Tibial nerve (tissue), 4 donors: Measurements from ENCODE around the gene TBC1D5.
"Not testable (repeated sequence)": the region's sequence is repeated elsewhere in the genome, so short reads cannot be mapped to it uniquely, and the experiment has no call there.

Experiments
- EP300 ChIP-seq, 2 donors: sonication (generic); formaldehyde crosslinking; IDR thresholded peaks; one replicate each; pipeline ENCODE4 v1.6.1; 2017; ENCODE audit warnings: antibody characterized with exemption in 2 of 2, mild to moderate bottlenecking in 1 of 2
- POLR2A ChIP-seq, 2 donors: fragments of 450-650 bp; IDR thresholded peaks; one replicate each; pipeline ENCODE4 v1.6.1; 2017; ENCODE audit warnings: antibody characterized with exemption in 2 of 2, mild to moderate bottlenecking in 2 of 2, moderate library complexity in 2 of 2
- TF ChIP-seq, protein P1 (sequence below), 5 experiments: fragments of 200-600 bp in 3 of 5; fragments of 450-650 bp in 2 of 5; sonication (generic) in 3 of 5; IDR thresholded peaks; one replicate each; pipeline ENCODE4 v1.5.1; 2016 to 2019; ENCODE audit warnings: antibody characterized with exemption in 5 of 5, mild to moderate bottlenecking in 3 of 5, moderate library complexity in 2 of 5

DNA sequence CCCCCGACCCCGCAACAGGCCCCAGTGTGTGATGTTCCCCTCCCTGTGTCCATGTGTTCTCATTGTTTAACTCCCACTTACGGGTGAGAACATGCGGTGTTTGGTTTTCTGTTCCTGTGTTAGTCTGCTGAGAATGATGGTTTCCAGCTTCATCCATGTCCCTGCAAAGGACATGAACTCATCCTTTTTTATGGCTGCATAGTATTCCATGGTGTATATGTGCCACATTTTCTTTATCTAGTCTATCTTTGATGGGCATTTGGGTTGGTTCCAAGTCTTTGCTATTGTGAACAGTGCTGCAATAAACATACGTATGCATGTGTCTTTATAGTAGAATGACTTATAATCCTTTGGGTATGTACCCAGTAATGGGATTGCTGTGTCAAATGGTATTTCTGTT lies 349.9 kb downstream of the TBC1D5 start:
- TF ChIP-seq, protein P1, sequence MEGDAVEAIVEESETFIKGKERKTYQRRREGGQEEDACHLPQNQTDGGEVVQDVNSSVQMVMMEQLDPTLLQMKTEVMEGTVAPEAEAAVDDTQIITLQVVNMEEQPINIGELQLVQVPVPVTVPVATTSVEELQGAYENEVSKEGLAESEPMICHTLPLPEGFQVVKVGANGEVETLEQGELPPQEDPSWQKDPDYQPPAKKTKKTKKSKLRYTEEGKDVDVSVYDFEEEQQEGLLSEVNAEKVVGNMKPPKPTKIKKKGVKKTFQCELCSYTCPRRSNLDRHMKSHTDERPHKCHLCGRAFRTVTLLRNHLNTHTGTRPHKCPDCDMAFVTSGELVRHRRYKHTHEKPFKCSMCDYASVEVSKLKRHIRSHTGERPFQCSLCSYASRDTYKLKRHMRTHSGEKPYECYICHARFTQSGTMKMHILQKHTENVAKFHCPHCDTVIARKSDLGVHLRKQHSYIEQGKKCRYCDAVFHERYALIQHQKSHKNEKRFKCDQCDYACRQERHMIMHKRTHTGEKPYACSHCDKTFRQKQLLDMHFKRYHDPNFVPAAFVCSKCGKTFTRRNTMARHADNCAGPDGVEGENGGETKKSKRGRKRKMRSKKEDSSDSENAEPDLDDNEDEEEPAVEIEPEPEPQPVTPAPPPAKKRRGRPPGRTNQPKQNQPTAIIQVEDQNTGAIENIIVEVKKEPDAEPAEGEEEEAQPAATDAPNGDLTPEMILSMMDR (IDR thresholded peaks at IDR 0.05): not testable (repeated sequence)
- TF ChIP-seq POLR2A, EP300 (IDR thresholded peaks at IDR 0.05): not testable (repeated sequence)
